Measurements from ENCODE around the gene LCE3B. TPM values are rescaled to one million over a fixed set of nuclear protein-coding genes. Genes with fewer than 3 reads are reported as not detected.
"Not testable (repeated sequence)": the region's sequence is repeated elsewhere in the genome, so short reads cannot be mapped to it uniquely, and the experiment has no call there.

The LCE3B gene
- not detected in 2 replicates for polyA plus RNA-seq (2011; rRNA removed)
- not detected in 2 replicates for polyA minus RNA-seq (2011; rRNA and poly(A)+ RNA removed)

GRCh38 chr1:152613511-152613910, at the start of gene LCE3B:
LCE3B (plus strand) TSS chr1:152613811; CDS start chr1:152613811, 0 bp downstream.
- Histone ChIP-seq H3K4me3 (ENCODE audit: low read depth, low read length) (no peak within 1 kb of the TSS), H3K27me3 (ENCODE audit: control insufficient read depth, insufficient read depth, low read length) (no peaks in the 10 kb centered on the region), H3K36me3 (ENCODE audit: control insufficient read depth, insufficient read depth, low read length) (no peaks in the 10 kb centered on the region)
- CTCF ChIA-PET, result no interaction called here
- no peak for TF ChIP-seq CTCF (IDR thresholded peaks at IDR 0.05; ENCODE audit: insufficient read depth, low read depth, low read length)
- POLR2A ChIA-PET, result no interaction called here
- DNase-seq (ENCODE audit: low read depth), result no peak

GRCh38 chr1:152565115-152565514, 48.5 kb upstream of the LCE3B start:
- Histone ChIP-seq H3K36me3 (ENCODE audit: control insufficient read depth, insufficient read depth, low read length) (no peaks in the 10 kb centered on the region), H3K4me3 (ENCODE audit: low read depth, low read length) (no peak overlapping the region), H3K27me3 (ENCODE audit: control insufficient read depth, insufficient read depth, low read length) (no peaks in the 10 kb centered on the region)
- no peak for DNase-seq (ENCODE audit: low read depth)
- ChIA-PET POLR2A (no interaction called here), CTCF (no interaction called here)
- TF ChIP-seq CTCF (IDR thresholded peaks at IDR 0.05; ENCODE audit: insufficient read depth, low read depth, low read length), result no peak

- Histone ChIP-seq H3K36me3 (ENCODE audit: control insufficient read depth, insufficient read depth, low read length) (no peaks in the 10 kb centered on the region), H3K27me3 (ENCODE audit: control insufficient read depth, insufficient read depth, low read length) (no peaks in the 10 kb centered on the region), H3K4me3 (ENCODE audit: low read depth, low read length) (no peak overlapping the region)
- no peak for TF ChIP-seq CTCF (IDR thresholded peaks at IDR 0.05; ENCODE audit: insufficient read depth, low read depth, low read length)
- ChIA-PET POLR2A (no interaction called here), CTCF (no interaction called here)
- DNase-seq (ENCODE audit: low read depth), result no peak
Measured at GRCh38 chr1:152565535-152566215, 47.9 kb upstream of the LCE3B start.

GRCh38 chr1:152566681-152567080, 46.9 kb upstream of the LCE3B start, which contains the start of gene LCE3E:
LCE3E (minus strand) TSS chr1:152566780; CDS start chr1:152566208, 572 bp downstream.
- no peaks in the 10 kb centered on the region for H3K27me3 ChIP-seq (ENCODE audit: control insufficient read depth, insufficient read depth, low read length)
- ChIA-PET CTCF (no interaction called here), POLR2A (no interaction called here)
- no peak for TF ChIP-seq CTCF (IDR thresholded peaks at IDR 0.05; ENCODE audit: insufficient read depth, low read depth, low read length)
- H3K4me3 ChIP-seq (ENCODE audit: low read depth, low read length), result no peak within 1 kb of the TSS
- H3K36me3 ChIP-seq (ENCODE audit: control insufficient read depth, insufficient read depth, low read length), result no peaks in the 10 kb centered on the region
- DNase-seq (ENCODE audit: low read depth), result no peak

GRCh38 chr1:152577168-152577567, 36.4 kb upstream of the LCE3B start:
- no peak for TF ChIP-seq CTCF (IDR thresholded peaks at IDR 0.05; ENCODE audit: insufficient read depth, low read depth, low read length)
- H3K4me3 ChIP-seq (ENCODE audit: low read depth, low read length), result no peak overlapping the region
- DNase-seq (ENCODE audit: low read depth), result no peak
- ChIA-PET POLR2A (no interaction called here), CTCF (no interaction called here)
- no peaks in the 10 kb centered on the region for H3K27me3 ChIP-seq (ENCODE audit: control insufficient read depth, insufficient read depth, low read length)
- H3K36me3 ChIP-seq (ENCODE audit: control insufficient read depth, insufficient read depth, low read length), result no peaks in the 10 kb centered on the region

GRCh38 chr1:152579526-152579925, 34.1 kb upstream of the LCE3B start:
- H3K4me3 ChIP-seq (ENCODE audit: low read depth, low read length); CTCF ChIA-PET; POLR2A ChIA-PET; H3K27me3 ChIP-seq (ENCODE audit: control insufficient read depth, insufficient read depth, low read length); H3K36me3 ChIP-seq (ENCODE audit: control insufficient read depth, insufficient read depth, low read length); DNase-seq (ENCODE audit: low read depth): not testable (repeated sequence)
